Upper lobe of right lung (tissue), 1 donor: ENCODE measurements around the gene ANKH. TPM values are rescaled to one million over a fixed set of nuclear protein-coding genes. Genes with fewer than 3 reads are reported as not detected.

Experiments used
- ATAC-seq: fragments of 200-7000 bp; cut with Tn5 transposase; one replicate; pipeline ENCODE4 v1.9.1; 2020; ENCODE audit warnings: mild to moderate bottlenecking, moderate library complexity
- DNase-seq: peaks from one replicate; pipeline ENCODE4 v3.0.0-alpha.2; 2020
- H3K27ac ChIP-seq: fragments of 200-600 bp; one replicate; pipeline ENCODE4 v1.8.0; 2022
- H3K27me3 ChIP-seq: fragments of 200-600 bp; one replicate; pipeline ENCODE4 v1.8.0; 2022; ENCODE audit warnings: mild to moderate bottlenecking
- H3K36me3 ChIP-seq: fragments of 200-600 bp; one replicate; pipeline ENCODE4 v1.8.0; 2022
- H3K4me1 ChIP-seq: fragments of 200-600 bp; one replicate; pipeline ENCODE4 v1.8.0; 2022
- H3K4me3 ChIP-seq: fragments of 200-600 bp; one replicate; pipeline ENCODE4 v1.8.0; 2022; ENCODE audit warnings: mild to moderate bottlenecking
- H3K9me3 ChIP-seq: fragments of 200-600 bp; one replicate; pipeline ENCODE4 v1.8.0; 2022
- CTCF ChIP-seq: fragments of 200-600 bp; IDR thresholded peaks from one replicate; pipeline ENCODE4 v1.8.0; 2022; ENCODE audit warnings: antibody characterized with exemption
- intact Hi-C: fragments of 100-400 bp; cut with DNase I; formaldehyde crosslinking; loops from one replicate; pipeline ENCODE4 v1.11.0; 2022
- total RNA-seq: library from RNA; stranded (reverse); fragmentation: NEBNext Ultra II Directional; extraction: Animal tissue kit (Norgen Biotek cat#: 25700); gene quantifications from one replicate; pipeline ENCODE4 v1.2.1, GENCODE V29; 2021
- donor health status: DM: no; HTN: yes; CAD: no; lungs with severe emphysema.

The ANKH gene
- total RNA-seq, 1 donor from 2014 or later = 67.2 TPM

GRCh38 chr5:14853685-14854084 is 17.9 kb downstream of the ANKH start:
- intact Hi-C loops = no loop called here
- ATAC-seq = no peak

GRCh38 chr5:14852779-14853178 is 18.8 kb downstream of the ANKH start:
- Histone ChIP-seq H3K4me3 (no peak overlapping the region), H3K9me3 (no peaks in the 10 kb centered on the region), H3K27me3 (no peaks in the 10 kb centered on the region), H3K4me1 (no peaks in the 10 kb centered on the region), H3K27ac (no peak overlapping the region), H3K36me3 (no peaks in the 10 kb centered on the region)
- no peak for ATAC-seq
- no peak for DNase-seq
- intact Hi-C loops = no loop called here
- TF ChIP-seq CTCF = no peak

More at GRCh38 chr5:14853685-14854084, 17.9 kb downstream of the ANKH start:
- no peaks in the 10 kb centered on the region for H3K4me1 ChIP-seq
- H3K36me3 ChIP-seq = no peaks in the 10 kb centered on the region
- H3K27me3 ChIP-seq = no peaks in the 10 kb centered on the region
- no peak for DNase-seq
- no peak overlapping the region for H3K4me3 ChIP-seq
- no peak overlapping the region for H3K27ac ChIP-seq
- H3K9me3 ChIP-seq = no peaks in the 10 kb centered on the region
- TF ChIP-seq CTCF = no peak

DNA sequence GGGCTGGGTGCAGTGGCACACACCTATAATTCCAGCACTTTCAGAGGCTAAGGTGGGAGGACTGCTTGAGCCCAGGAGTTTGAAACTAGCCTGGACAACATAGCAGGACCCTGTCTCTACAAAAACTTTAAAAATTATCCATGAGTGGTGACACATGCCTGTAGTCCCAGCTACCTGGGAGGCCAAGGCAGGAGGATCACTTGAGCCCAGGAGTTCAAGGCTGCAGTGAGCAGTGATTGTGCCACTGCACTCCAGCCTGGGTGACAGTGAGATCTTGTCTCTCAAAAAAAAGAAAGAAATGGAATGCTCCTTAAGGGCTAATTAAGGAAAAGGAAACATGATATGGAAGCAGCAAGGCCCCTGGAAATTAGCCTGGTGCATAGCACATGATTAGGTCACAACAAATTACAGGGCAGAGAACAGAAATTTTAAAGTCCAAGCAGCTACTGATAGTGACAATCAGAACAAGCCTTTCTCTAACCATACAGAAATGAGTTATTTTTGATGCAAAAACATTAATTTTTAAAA is 19.5 kb downstream of the ANKH start:
- DNase-seq (no peak), ATAC-seq (no peak)
- Histone ChIP-seq H3K27ac (no peak overlapping the region), H3K4me3 (no peak overlapping the region), H3K36me3 (no peaks in the 10 kb centered on the region), H3K9me3 (no peaks in the 10 kb centered on the region), H3K27me3 (no peaks in the 10 kb centered on the region), H3K4me1 (no peaks in the 10 kb centered on the region)
- TF ChIP-seq CTCF = no peak
- intact Hi-C loops = no loop called here

DNA sequence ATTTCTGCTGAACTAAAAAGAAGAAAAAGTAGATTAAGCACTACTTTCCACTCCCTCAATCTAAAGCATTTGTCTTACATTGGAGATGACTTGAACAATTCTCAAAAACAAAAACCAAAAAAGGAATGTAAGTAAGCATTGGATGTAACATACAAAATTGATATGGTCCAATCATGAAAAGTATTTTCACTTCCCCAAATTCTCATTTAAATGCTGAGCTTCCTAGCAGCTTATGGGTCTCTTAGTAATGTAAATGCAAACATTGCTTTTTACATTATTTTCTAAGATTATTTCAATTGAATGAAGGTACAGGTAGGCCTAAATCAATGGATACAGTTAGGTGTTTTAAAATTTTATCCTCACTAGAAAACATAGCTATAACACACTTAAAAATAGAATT is 20.0 kb downstream of the ANKH start:
- no peaks in the 10 kb centered on the region for H3K4me1 ChIP-seq
- TF ChIP-seq CTCF = no peak

DNA sequence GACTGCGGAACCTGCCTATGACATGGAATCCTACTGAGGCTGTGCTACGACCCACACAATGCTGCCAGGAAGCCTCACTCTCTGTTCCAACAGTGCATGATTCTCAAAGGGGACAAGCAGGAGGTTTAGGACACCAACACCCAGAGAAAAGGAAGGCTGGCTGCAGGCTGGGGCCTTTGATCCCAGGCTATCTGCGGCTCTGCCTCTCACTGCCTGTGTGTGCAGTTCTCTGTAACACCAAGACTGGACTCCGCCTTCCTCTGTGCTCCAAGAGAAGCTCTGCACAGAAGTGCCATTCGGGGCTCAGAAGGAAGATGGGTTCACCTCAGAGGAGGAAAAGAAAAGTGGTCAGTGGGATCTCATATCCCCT is 20.5 kb downstream of the ANKH start:
- intact Hi-C loops = no loop called here
- Histone ChIP-seq H3K36me3 (no peaks in the 10 kb centered on the region), H3K27me3 (no peaks in the 10 kb centered on the region), H3K4me1 (no peaks in the 10 kb centered on the region), H3K27ac (no peak overlapping the region), H3K4me3 (no peak overlapping the region), H3K9me3 (no peaks in the 10 kb centered on the region)
- no peak for ATAC-seq
- no peak for DNase-seq
- no peak for TF ChIP-seq CTCF

More for the DNA sequence above, 20.0 kb downstream of the ANKH start:
- ATAC-seq (no peak), DNase-seq (no peak)
- H3K36me3 ChIP-seq = no peaks in the 10 kb centered on the region
- no peak overlapping the region for H3K27ac ChIP-seq
- intact Hi-C loops = no loop called here
- no peak overlapping the region for H3K4me3 ChIP-seq
- no peaks in the 10 kb centered on the region for H3K9me3 ChIP-seq
- H3K27me3 ChIP-seq = no peaks in the 10 kb centered on the region
